GM21619 (cell line): ENCODE data around the gene CLIC6.

Experiments used
- ATAC-seq: cut with Tn5 transposase; IDR thresholded peaks from one replicate; pipeline ENCODE4 v1.9.1; 2021; ENCODE audit not compliant: unreplicated experiment

CLIC6 gene

DNA sequence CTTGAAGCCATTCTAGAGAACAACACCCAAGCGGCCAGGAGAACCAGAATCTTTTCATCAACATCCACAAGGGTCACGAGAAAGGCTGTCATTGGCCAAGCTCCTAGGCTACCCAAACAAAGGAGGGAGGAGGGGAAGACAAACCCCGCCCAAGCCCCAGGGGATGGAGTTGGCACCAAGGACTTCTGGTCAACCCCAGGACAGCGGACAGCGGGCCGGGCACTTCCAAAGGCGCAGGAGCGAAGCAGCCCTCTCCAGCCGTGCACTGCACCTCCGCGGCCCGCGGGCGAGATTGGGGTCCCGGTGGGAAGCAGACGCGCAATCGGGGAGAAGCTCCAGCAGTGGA lies at the start of gene CLIC6:
TSS of gene CLIC6 (plus strand) at position 192 of the 346 bp plus-strand sequence. CDS start 395 bp downstream, outside the sequence.
- no peak for ATAC-seq

DNA sequence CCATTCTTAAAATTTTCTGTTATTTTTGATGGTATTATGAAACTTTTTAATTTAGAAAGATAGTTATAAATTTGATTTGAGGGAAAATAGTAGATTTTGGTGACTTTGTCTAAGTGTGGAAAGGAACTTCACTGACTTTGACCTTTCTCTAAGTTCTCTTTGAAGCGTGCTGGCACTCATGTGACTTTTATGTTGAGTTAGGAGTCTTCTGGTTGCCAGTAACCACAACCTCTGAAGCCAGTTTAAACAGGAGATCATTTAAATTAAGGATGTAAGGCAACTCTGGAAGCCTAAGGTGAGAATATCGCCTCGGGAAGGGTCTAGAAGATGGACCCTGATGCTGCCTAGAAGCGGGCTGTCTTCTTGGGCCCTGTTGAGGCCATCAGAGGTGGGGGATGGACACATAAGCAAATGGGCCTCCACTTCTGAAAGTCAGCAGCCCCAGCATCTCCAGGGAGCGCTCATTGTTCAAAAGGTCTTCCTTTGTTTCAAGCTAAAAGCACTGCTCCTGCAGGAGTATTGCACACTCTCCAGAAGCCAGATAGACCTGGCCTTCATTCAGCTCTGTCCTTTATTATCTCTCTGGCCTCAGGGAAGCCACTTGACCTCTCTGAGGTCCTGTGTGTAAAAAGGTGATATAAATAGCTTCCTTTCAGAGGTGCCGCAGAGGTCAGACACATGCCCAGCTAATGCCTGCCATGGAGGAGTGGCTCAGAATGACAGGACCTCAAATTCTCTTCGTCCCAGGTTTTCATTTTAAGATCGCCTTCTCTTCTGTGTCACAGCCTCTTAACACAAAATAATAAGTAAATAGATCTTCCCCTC lies 48.7 kb upstream of the CLIC6 start:
- no peak for ATAC-seq

DNA sequence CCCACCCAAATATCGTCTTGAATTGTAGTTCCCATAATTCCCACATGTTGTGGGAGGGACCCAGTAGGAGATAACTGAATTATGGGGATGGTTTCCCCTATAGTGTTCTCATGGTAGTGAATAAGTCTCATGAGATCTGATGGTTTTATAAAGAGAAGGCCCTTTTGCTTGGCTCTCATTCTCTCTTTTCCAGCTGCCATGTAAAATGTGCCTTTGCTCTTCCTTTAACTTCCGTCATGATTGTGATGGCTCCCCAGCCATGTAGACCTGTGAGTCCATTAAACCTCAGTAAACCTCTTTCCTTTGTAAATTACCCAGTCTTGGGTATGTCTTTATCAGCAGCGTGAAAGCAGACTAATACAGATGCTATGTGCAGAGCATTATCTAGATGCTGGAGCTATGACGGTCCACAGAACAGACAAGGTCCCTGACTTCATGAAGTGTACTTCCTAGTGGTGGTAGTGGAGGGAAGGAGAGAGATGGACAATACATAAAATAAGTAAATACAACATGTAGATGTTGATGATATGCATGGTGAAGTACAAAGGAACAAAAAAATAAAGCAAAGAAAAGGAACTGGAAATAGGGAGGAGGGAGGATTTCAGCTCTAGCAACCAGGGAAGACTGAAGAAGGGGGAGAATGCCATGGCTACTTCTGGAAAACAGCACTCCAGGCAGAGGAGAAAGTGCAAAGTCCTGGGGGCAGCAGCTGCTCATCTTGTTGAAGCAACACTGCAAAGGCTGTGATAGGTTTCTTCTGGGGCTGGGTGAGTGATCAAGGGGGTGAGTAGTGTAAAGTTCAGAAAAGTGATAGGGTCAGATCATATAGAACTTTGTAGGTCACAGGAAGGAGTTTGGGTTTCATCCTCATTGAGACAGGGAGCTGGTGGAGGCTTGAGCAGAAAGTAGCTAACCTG lies 47.1 kb upstream of the CLIC6 start:
- no peak for ATAC-seq

DNA sequence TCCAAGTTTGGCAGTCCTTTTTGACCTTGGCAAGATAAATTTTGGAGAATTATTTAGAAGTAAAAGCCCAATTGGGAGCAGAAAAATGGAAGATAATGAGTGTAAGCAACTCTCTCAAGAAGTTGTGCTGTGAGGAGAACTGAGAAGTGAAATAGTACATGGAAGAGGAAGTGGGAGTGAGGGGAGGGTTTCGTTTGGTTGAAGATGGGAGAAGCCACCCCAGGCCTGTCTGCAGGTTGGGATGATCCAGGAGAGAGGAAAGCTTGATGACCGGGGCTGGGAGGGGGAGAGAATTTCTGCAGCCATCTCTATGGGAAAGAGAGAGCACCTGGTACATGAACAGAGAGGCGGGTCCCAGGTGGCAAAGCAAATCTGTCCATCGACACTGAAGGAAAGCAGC lies 45.3 kb upstream of the CLIC6 start:
- ATAC-seq = no peak

DNA sequence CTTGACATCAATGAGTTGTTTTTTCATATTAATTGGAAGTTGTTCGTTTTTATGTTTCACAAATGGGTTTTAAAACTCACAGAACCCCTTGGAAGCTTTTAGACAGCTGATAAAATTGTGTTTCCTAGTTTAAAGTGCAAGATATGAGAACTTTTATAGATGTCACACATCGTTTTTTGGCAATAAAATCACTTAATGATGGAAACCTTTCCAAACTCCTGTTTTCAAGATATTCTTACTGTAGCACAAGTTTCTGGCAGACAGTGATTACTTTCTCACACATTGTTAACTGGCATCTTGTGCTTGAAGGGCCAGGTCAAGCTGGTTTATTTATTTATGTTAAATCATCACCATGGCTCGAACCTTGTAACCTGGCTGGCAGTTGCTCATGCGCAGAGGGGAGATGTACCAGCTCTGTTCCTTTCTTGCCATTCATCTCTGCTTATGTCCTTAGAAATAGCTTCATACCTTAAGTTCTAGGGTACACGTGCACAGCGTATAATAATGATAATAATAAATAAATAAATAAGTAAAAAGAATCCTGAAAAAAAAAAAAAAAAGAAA lies 43.7 kb upstream of the CLIC6 start:
- ATAC-seq = no peak

DNA sequence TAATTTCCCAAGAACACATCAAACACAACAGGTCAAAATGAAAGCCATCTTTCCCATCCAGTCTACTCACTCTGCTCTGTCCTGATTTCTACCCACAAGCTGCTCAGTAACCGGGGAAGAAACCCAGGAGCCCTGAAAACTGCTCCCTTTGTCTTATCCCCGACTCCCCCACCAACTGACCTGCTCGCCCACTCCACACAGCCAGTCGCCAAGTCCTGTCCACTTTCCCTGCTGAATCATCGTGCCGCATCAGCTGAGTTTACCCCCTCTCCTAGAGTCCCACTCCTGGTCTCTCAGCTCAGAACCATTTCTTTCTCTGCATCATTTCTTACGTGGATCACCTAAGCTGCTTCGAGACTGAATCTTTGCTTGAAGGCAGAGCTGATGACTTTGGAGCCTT lies 42.7 kb upstream of the CLIC6 start:
- no peak for ATAC-seq

DNA sequence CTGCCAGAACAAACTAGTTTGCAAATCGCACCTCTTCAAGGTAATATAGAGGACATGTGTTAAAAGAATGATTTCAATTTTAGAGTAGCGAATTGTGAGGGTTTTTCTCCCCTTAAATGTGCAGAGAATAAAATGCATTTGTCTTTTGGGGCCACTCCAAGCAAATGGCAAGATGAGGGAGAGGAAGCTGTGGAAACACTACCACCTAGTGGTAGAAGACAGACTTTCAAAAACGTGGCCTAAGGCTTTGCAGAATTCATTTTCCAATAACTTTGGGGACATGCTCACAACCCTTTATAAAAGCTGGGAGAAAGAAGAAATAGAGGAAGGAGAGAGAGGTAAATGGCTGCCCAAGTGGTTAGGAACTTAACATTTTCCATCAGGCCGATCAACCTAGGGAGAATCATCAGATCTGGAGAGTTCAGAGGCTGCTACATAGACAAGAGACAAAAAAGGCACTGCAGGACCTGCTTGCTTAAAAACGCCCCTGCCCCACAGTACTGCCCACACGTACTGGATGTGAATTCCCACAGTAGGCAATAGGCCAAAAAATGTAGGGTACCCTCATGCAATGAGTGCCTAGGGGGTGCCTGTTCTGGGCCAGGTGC lies 38.2 kb upstream of the CLIC6 start:
- no peak for ATAC-seq

DNA sequence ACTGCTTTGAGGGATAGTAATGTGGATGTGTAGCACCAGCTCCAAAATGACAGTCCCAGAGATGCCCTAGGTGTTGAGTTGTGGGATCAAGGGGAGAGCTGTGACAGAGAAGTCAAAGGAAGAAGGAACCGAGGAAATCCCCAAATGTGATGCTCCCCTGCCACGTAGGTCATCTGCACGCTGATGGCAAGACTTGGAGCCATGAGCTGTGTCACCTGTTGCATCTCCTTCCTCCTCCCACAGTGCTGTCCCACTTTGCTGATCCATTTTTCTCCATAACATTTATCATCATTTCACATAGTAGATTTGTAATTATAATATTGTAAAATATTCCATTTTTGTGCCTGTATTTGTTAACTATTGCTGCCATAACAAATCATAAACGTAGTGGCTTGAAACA lies 36.3 kb upstream of the CLIC6 start:
- ATAC-seq = no peak

DNA sequence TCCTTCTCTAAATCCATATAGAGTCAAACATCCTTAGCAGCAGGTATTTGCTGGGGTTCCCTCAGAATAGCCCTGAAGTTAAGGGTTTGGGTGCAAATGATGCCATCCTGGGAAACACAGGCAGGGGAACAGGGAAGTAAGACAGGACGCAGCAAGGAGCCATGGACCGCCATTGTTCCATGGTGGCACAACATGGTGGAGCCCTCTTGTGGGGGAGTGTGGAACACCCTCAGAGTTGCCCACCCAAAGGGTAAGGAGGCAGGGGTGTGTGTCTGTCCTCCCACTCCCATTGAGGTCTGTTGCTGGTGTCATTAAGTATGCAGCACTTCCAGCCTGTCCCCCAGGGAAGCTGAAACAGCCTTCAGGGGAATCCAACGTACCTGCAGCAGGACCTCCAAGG lies 33.5 kb upstream of the CLIC6 start:
- no peak for ATAC-seq

DNA sequence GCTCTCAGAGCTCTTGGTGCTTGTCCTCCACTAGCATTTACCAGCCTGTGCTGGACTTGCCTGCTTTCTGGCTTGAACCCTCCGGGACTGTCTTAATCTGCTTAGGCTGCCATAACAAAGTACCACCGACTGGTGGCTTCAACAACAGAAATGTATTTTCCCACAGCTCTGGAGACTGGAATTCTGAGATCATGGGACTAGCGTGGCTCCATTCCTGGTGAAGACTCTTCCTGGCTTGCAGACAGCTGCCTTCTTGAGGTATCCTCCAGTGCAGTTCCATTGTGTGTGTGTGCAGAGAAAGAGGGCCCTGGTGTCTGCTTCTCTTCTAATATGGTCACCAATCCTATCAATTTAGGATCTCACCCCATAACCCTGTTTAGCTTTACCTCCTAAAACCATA lies 31.8 kb upstream of the CLIC6 start:
- no peak for ATAC-seq

DNA sequence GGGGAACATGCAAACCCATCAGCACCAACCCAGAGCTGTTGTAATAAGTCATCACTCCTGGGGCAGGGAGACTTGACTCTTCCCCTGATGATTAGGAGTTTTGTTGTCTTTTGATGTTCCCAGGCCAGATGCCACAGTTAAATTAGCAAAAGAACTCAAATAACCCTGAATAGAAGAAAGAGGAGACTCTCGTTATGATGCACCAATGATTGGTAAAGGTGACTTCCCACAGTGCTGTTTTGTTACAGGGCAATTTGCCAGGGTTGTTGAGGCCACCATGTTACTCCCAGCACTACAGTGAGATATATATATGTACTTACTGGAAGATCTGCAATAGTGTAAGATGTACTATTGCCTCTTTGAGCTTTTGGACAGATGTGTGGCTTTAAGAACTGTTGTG lies 29.5 kb upstream of the CLIC6 start:
- no peak for ATAC-seq

DNA sequence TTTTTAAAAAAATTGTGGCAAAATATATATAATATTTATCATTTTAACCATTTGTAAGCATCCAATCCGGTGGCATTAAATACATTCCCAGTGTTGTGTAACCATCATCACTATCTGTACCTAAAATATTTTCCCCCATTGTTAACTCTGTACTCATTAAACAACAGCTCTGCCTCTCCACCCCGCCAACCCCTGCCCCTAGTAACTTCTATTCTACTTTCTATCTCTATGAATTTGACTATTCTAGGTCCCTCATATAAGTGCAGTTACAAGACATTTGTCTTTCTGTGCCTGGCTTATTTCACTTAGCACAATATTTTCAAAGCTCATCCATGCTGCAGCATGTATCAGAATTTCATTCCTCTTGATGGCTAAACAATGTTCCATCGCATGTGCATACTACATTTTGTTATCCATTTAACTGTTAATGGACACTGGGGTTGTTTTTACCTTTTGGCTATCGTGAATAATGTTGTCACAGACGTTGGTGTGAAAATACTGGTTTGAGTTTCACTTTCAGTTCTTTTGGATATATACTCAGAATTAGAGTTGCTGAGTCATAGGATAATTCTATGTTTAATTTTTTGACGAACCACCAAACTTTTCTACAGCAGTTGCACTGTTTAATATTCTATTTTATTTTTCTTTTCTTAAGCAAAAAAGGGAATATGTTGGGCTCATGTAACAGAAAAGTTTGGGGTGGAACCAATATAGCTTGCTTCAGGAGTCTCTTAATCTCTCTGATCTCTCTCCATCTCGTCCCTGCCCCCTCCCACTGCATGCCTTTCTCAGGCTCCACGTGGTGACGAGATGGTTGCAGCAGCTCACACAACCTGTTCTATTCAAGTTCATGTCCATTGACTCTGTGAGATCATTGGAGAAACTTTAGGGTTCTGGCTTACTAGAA lies 28.7 kb upstream of the CLIC6 start:
- ATAC-seq = peak; percentile 33

DNA sequence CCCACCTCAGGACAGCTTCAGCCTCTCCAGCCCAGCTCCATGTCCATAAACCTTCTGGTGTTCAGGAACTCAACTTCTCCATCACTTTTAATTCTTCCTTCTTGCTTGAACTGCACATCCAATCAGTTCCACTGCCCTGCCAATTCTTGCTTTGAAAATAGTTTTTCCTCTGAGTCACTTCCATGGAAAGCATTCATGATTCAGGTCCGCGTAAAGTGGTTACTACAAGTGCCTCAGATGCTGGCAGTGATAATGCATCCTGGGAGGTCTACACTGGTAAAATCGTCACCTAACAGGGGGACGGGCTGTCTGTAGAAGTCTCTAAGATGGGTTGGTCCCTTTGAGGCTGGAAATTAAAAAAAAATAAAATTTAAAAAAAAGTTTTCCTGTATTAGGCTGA lies 27.9 kb upstream of the CLIC6 start:
- ATAC-seq = no peak

DNA sequence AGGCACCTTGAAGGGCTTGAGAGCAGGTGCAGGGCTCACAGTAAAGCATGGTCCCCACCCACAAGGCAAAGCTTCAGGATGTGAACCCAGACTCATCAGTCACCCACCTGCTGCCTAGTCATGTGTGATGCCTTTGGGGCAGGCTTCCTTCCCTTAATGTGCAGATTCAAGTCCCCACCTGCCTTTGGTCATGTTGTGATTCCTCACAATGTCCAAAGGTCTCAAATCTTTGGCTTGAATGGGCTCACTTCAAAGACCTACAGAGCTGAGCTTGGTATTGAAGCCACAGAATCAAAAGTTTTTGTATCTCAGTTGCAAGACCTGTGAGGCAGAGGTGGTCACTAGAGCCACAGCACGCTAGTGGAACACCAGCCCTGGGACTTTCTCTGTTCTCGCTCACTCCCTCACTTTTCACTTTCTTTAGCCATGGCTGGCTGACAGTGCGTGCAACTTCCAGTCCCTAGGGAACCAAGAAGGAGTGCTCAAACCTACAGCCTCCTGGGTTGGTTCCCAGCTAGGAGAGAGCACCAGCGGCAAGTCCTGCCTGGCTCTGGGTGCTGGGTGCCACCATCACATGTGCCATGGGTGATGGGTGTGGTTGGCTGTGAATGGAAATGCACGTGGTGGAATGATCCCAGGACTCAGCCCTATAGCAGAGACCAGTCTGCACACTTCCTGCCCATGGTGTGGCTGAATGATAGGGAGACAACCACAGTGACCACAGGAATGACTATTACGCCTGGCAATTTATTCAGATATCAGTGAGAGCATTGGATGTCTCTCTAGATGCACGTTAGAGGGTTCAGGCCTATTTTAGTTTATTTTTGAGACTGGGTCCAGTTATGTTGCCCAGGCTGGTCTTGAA lies 26.4 kb upstream of the CLIC6 start:
- ATAC-seq = peak; percentile 61

DNA sequence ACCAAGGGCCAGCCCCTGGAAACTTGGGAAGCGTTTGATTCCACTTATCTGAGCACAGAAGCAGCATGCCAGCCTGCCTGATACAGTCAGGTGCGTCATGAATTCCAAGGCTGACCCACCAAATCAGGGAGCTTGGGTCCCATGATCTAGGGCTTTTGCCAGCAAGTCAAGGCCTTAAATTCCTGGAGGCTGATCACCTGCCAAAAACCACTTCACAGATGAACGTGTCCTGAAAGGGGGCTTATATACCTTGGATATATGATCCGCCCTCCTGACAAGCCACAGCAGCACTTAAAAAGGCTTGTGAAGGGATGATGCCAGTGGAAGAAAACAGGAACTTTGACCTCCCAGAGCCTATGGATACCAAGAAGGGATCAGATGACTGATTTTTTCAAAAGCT lies 24.0 kb upstream of the CLIC6 start:
- no peak for ATAC-seq

DNA sequence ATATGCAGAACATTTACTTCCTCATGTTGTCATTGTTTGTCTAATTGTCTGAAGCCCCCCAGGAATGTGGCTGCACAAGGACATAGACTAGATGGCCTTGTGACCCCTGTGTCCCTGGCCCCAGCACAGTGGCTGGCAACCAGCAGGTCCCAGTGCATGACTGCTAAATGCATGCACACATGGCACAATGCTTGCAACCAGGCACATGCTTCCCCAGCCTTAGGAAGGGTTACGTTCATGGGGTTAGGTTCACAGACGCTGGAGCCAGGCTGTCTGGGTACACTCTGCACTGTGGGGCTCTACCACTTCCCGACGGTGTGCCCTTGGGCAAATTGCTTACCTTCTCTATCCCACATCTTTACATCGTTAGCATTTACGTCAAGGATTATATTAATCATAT lies 21.2 kb upstream of the CLIC6 start:
- ATAC-seq = no peak

DNA sequence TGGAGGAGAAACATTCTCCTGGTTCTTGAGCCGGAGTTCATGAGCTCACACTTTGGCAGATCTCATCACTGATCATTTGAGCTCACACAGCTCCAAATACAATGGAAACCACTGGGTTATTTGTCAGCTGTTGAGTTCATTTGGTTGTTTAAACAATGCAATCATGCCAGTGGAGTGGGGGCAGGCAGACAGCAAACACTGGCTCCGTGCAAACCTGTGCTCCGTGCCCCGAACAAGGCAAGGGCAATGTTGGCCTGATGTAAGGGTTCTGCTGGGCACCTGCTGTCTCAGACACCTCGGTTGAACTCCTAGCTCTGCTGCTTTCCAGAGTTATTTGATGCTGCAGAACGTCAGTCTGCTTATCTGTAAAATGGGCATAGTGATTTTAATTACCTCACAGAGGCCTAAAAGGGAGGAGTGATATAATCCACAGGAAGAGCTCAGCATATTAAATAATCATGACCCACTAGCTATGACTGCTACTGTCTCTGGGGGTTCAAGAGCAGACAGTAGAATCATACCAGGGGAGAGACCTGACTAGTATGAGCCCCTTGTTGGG lies 20.0 kb upstream of the CLIC6 start:
- no peak for ATAC-seq

DNA sequence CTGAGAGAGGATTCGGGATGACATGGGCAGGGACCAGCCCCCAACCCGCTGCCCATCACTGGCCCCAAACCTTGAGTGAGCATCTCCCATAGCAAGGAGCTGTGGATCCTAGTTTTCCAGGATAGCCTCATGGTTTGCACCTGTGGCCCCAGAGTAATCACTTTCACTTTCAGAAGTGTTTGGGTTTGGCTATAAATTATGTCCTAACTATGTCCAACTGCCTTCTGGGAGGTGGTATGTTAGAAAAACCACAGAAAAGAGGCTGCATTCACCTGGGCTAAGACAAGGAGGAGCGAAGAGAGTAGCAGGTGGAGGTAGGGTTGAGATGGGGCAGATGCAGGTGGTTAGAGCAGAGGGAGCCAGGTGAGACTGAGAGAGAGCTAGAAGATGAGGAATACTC lies 19.4 kb upstream of the CLIC6 start:
- no peak for ATAC-seq

DNA sequence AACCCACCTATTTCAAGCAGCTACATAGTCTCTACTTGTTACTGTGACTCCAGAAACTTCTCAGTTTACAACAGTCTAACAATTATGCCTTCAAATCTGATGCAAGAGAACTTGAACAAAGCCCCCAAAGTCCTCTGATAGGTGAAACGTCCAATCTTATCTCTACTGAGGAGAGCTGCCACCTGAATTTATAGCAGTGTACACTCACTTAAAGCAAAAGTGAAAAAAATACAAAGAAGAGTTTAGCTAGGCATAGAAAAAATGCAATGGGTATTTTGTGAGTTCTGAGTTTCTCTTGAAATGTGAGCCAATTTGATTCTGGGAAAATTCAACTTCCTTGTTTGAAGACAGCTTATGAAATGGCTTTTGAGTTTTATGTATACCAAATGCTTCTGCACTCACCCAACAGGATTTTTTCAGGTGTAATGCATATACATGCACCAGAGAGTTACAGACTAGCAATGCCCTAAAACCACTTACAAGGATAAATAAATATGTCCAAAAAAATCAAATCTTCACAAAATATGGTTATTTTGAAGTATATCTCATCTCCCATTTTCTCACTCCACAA lies 17.8 kb upstream of the CLIC6 start:
- ATAC-seq = no peak
